Testis (tissue), 3 donors: ENCODE data around the gene BAG5. TPM values are rescaled to one million over a fixed set of nuclear protein-coding genes. Genes with fewer than 3 reads are reported as not detected.

Source experiments
- DNase-seq: peaks from one replicate; pipeline ENCODE4 v3.0.0-alpha.2; 2019
- H3K27ac ChIP-seq, 2 donors: fragments of 200-600 bp; sonication (generic); one replicate each; pipeline ENCODE4 v1.5.1; 2019
- H3K27me3 ChIP-seq: fragments of 200-600 bp; sonication (generic); one replicate; pipeline ENCODE4 v1.5.1; 2019
- H3K36me3 ChIP-seq: fragments of 200-600 bp; sonication (generic); one replicate; pipeline ENCODE4 v1.5.1; 2017; ENCODE audit warnings: low read depth; ENCODE audit errors: missing control alignments
- H3K4me1 ChIP-seq: fragments of 200-600 bp; sonication (generic); one replicate; pipeline ENCODE4 v1.5.1; 2019
- H3K4me3 ChIP-seq, 2 donors: fragments of 200-600 bp; sonication (generic); one replicate each; pipeline ENCODE4 v1.5.1; 2017 to 2019
- H3K9me3 ChIP-seq: fragments of 200-600 bp; sonication (generic); one replicate; pipeline ENCODE4 v1.5.1; 2017
- CTCF ChIP-seq, 3 experiments: fragments of 450-650 bp in 2 of 3; fragments of 200-600 bp in 1 of 3; sonication (generic) in 1 of 3; IDR thresholded peaks; one replicate each; pipeline ENCODE4 v1.5.1; 2016 to 2019; ENCODE audit warnings: antibody characterized with exemption in 3 of 3, mild to moderate bottlenecking in 2 of 3, moderate library complexity in 1 of 3
- POLR2A ChIP-seq: fragments of 450-650 bp; IDR thresholded peaks from one replicate; pipeline ENCODE4 v1.6.1; 2017; ENCODE audit warnings: antibody characterized with exemption, mild to moderate bottlenecking, moderate library complexity
- WGBS, 2 donors: methylation state at CpG; one replicate each; pipeline ENCODE4 v1.1.5; 2018; 5-methylcytosine and 5-hydroxymethylcytosine counted together
- intact Hi-C: fragments of 100-400 bp; cut with DNase I; formaldehyde crosslinking; loops from one replicate; pipeline ENCODE4 v1.15.1; 2023; ENCODE audit warnings: low total_unique reads
- polyA plus RNA-seq: library from polyadenylated mRNA; stranded (reverse); fragments of 350-450 nt; fragmentation: Illumina TruSeq; extraction: RNeasy Lipid Tissue Mini Kit (QIAGEN cat#74804); gene quantifications from one replicate; pipeline ENCODE4 v1.2.3, GENCODE V29; 2014; ENCODE audit warnings: low read depth, low replicate concordance; ENCODE audit not compliant: insufficient read depth
- total RNA-seq, 2 donors: library from RNA; depleted of rRNA; stranded (reverse); fragments of >200 nt; gene quantifications; one replicate each; pipeline ENCODE4 v1.2.3, GENCODE V29; 2016

The BAG5 gene
- total and polyA plus RNA-seq, 3 donors from 2014 or later: 63.4 to 202 (median 124) TPM

DNA sequence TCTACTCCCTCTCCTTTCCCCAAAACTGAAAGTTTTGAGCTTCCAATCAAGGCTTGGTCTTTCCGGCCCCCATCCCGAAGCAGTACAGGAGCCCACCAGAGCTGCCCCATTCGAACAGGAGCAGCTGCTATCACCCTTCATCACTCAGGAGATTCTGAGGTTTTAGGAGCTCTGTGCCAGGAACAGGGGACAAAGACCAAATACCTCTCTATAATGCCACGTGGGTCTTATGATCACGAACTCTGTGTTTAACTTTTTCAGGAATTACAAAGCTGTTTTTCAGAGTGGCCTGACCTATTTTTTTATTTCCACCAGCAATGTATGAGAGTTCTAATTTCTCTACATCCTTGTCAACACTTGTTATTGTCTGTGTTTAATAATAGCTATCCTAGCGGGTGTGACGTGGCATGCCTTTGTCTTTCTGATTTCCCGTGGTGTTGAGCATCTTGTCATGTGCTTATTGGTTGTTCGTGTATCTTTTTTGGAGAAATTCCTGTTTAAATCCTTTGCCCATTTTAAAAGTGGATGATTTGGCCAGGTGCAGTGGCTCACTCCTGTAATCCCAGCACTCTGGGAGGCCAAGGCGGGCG, 22.0 kb upstream of the BAG5 start:
- Histone ChIP-seq H3K27ac (no peak overlapping the region), H3K4me3 (no peak overlapping the region), H3K4me1 (no peaks in the 10 kb centered on the region), H3K9me3 (no peaks in the 10 kb centered on the region), H3K36me3 (no peaks in the 10 kb centered on the region), H3K27me3 (no peaks in the 10 kb centered on the region)
- no peak for DNase-seq
- 85 to 94% methylated on average over 11 of the region's 11 CpGs for WGBS, 2 donors
- intact Hi-C loops: no loop called here
- TF ChIP-seq CTCF (IDR thresholded peaks at IDR 0.05): no peak
- no peak for TF ChIP-seq POLR2A

GRCh38 chr14:103581954-103582703, 19.7 kb upstream of the BAG5 start:
- intact Hi-C loops: no loop called here
- no peaks in the 10 kb centered on the region for H3K36me3 ChIP-seq

DNA sequence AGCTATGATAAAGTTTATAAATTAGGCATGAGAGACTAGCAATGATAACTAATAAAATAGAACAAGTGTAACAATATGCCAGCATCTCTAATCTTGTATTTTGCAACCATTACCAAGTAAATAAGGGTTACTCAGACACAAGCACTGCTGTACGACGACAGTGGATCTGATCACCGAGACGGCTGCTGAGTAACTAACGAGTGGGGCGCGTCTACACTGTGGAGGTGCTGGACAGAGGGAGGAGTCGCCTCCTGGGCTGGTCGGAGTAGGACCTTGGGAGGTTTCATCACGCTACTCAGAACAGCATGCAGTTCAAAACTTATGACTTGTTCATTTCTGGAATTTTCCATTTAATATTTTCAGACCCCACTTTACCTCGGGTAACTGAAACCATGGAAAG, 18.7 kb upstream of the BAG5 start:
- DNase-seq: no peak
- Histone ChIP-seq H3K27ac (no peak overlapping the region), H3K27me3 (no peaks in the 10 kb centered on the region), H3K9me3 (no peaks in the 10 kb centered on the region), H3K4me1 (peaks cover 10% of the 10 kb centered on the region), H3K4me3 (no peak overlapping the region), H3K36me3 (no peaks in the 10 kb centered on the region)
- intact Hi-C loops: no loop called here
- WGBS, 2 donors: 81 to 82% methylated on average over 11 of the region's 11 CpGs
- TF ChIP-seq CTCF (IDR thresholded peaks at IDR 0.05): no peak
- TF ChIP-seq POLR2A: no peak

More at GRCh38 chr14:103581954-103582703, 19.7 kb upstream of the BAG5 start:
- Histone ChIP-seq H3K4me1 (peaks cover under 1% of the 10 kb centered on the region), H3K27me3 (no peaks in the 10 kb centered on the region), H3K27ac (no peak overlapping the region), H3K4me3 (no peak overlapping the region), H3K9me3 (no peaks in the 10 kb centered on the region)
- no peak for DNase-seq
- TF ChIP-seq CTCF (IDR thresholded peaks at IDR 0.05) (no peak), POLR2A (no peak)
- WGBS, 2 donors: 93 to 95% methylated on average over 19 to 26 of the region's 26 CpGs

GRCh38 chr14:103578401-103579075, 16.1 kb upstream of the BAG5 start:
- WGBS, 2 donors: 91 to 92% methylated on average over 12 of the region's 12 CpGs
- H3K4me1 ChIP-seq: peaks cover 12% of the 10 kb centered on the region
- H3K27me3 ChIP-seq: no peaks in the 10 kb centered on the region
- no peak overlapping the region for H3K27ac ChIP-seq
- H3K36me3 ChIP-seq: no peaks in the 10 kb centered on the region
- TF ChIP-seq POLR2A (no peak), CTCF (IDR thresholded peaks at IDR 0.05) (no peak)
- H3K4me3 ChIP-seq: no peak overlapping the region
- intact Hi-C loops: no loop called here
- no peaks in the 10 kb centered on the region for H3K9me3 ChIP-seq
- no peak for DNase-seq
